HUDEP-2 (cell line): ENCODE results near the gene ADAMTS13.
A peak's percentile ranks its signal among the peaks of the same experiment; 100 is the strongest.
"Not testable (repeated sequence)": the region's sequence is repeated elsewhere in the genome, so short reads cannot be mapped to it uniquely, and the experiment has no call there.

Experiments
- DNase-seq, 76 experiments: peaks; one replicate each; lab custom pipeline; 2025; ENCODE audit not compliant: unreplicated experiment in 76 of 76; lab: John Stamatoyannopoulos, UW

ADAMTS13 gene

GRCh38 chr9:133451865-133452264, 29.7 kb downstream of the ADAMTS13 start:
- DNase-seq: not testable (repeated sequence)

- DNase-seq: no peak
Observed at GRCh38 chr9:133452562-133452961, 30.4 kb downstream of the ADAMTS13 start.

GRCh38 chr9:133453651-133454050, 31.5 kb downstream of the ADAMTS13 start:
- DNase-seq: no peak

- DNase-seq: no peak
Observed at GRCh38 chr9:133454325-133454724, 32.2 kb downstream of the ADAMTS13 start.

GRCh38 chr9:133454943-133455673, 32.9 kb downstream of the ADAMTS13 start:
- no peak for DNase-seq

- no peak for DNase-seq
Observed at GRCh38 chr9:133455936-133456335, 33.8 kb downstream of the ADAMTS13 start.

GRCh38 chr9:133456409-133456808, 34.2 kb downstream of the ADAMTS13 start:
- DNase-seq: peak in 12 of 76 experiments; percentile 3 to 39 (median 15)

GRCh38 chr9:133457233-133457632, 35.1 kb downstream of the ADAMTS13 start:
- no peak for DNase-seq

- no peak for DNase-seq
Observed at GRCh38 chr9:133457748-133458147, 35.6 kb downstream of the ADAMTS13 start.

- no peak for DNase-seq
Observed at GRCh38 chr9:133458643-133459312, 36.6 kb downstream of the ADAMTS13 start.

GRCh38 chr9:133459476-133460404, 37.6 kb downstream of the ADAMTS13 start, which contains the start of gene CACFD1:
Gene CACFD1, plus strand, starts transcription at chr9:133459978. Its CDS starts 89 bp downstream, at chr9:133460067.
- peak in 75 of 76 experiments; percentile 54 to 97 (median 87) for DNase-seq

GRCh38 chr9:133460405-133461175, 38.4 kb downstream of the ADAMTS13 start:
- peak in 1 of 76 experiments; percentile 1 for DNase-seq

GRCh38 chr9:133461975-133462374, 39.8 kb downstream of the ADAMTS13 start:
- DNase-seq: no peak

GRCh38 chr9:133463234-133463863, 41.2 kb downstream of the ADAMTS13 start:
- no peak for DNase-seq

- DNase-seq: peak in 63 of 76 experiments; percentile 18 to 86 (median 56)
Observed at GRCh38 chr9:133463864-133464615, 41.9 kb downstream of the ADAMTS13 start.

GRCh38 chr9:133464638-133465037, 42.5 kb downstream of the ADAMTS13 start:
- DNase-seq: no peak

- no peak for DNase-seq
Observed at GRCh38 chr9:133465984-133466383, 43.8 kb downstream of the ADAMTS13 start.

- DNase-seq: no peak
Observed at GRCh38 chr9:133467101-133467500, 44.9 kb downstream of the ADAMTS13 start.

- DNase-seq: no peak
Observed at GRCh38 chr9:133468374-133468773, 46.2 kb downstream of the ADAMTS13 start.
